Activated CD8-positive, alpha-beta T cell treated with anti-CD3 and anti-CD28 coated beads for 36 hours (primary cell): ENCODE results near the gene DIPK1A. TPM values are rescaled to one million over a fixed set of nuclear protein-coding genes. Genes with fewer than 3 reads are reported as not detected.

Experiments
- ATAC-seq: fragments of 200-7000 bp; cut with Tn5 transposase; one replicate; pipeline ENCODE4 v1.10.0; 2021; ENCODE audit warnings: mild to moderate bottlenecking, moderate library complexity
- CTCF ChIA-PET: fragments of 350-600 bp; sonication (Branson Sonifier 250); formaldehyde crosslinking; loops from one replicate; lab custom pipeline; 2021; ENCODE audit warnings: antibody characterized with exemption; lab: Charles Lee
- POLR2A ChIA-PET: fragments of 350-600 bp; sonication (Branson Sonifier 250); formaldehyde crosslinking; loops from one replicate; lab custom pipeline; 2021; ENCODE audit warnings: antibody characterized with exemption; lab: Charles Lee
- DNase-seq: peaks from one replicate; pipeline ENCODE4 v3.0.0-alpha.2; 2020
- H3K27ac Mint-ChIP-seq: one replicate; pipeline ENCODE4 v1.8.0; 2021; ENCODE audit warnings: mild to moderate bottlenecking, mixed read lengths
- H3K27me3 Mint-ChIP-seq: one replicate; pipeline ENCODE4 v1.8.0; 2021; ENCODE audit warnings: mixed read lengths
- H3K36me3 Mint-ChIP-seq: one replicate; pipeline ENCODE4 v1.8.0; 2021; ENCODE audit warnings: low read depth, mixed read lengths
- H3K4me1 Mint-ChIP-seq: one replicate; pipeline ENCODE4 v1.8.0; 2021; ENCODE audit warnings: low read depth, mixed read lengths
- H3K4me3 Mint-ChIP-seq: one replicate; pipeline ENCODE4 v1.8.0; 2021; ENCODE audit warnings: mild to moderate bottlenecking, moderate library complexity, mixed read lengths
- H3K9me3 Mint-ChIP-seq: one replicate; pipeline ENCODE4 v1.8.0; 2021; ENCODE audit warnings: mixed read lengths
- CTCF ChIP-seq: fragments of 200-600 bp; IDR thresholded peaks from one replicate; pipeline ENCODE4 v1.8.0; 2022; ENCODE audit warnings: antibody characterized with exemption, mild to moderate bottlenecking
- intact Hi-C: fragments of 100-400 bp; cut with micrococcal nuclease; formaldehyde crosslinking; loops from one replicate; pipeline ENCODE4 v1.10.0; 2022
- total RNA-seq, 2 experiments: library from RNA; stranded (reverse); gene quantifications; one replicate each; pipeline ENCODE4 v1.2.3, GENCODE V29; 2021

The DIPK1A gene
- total RNA-seq, 2 experiments from 2014 or later: 8.1 to 9.0 TPM

- H3K4me3 Mint-ChIP-seq: no peak overlapping the region
- TF ChIP-seq CTCF: no peak
- DNase-seq (no peak), ATAC-seq (no peak)
- intact Hi-C loops: no loop called here
- ChIA-PET CTCF (interaction anchor here (1.4 to 1.5 kb wide), 2 partner anchors 17 to 62 kb away, joined by 4 read pairs; no protein-coding TSS in a partner anchor), POLR2A (interaction anchor here (1.4 kb wide), 1 partner anchor 37 kb away, joined by 3 read pairs; no protein-coding TSS in a partner anchor)
- H3K36me3 Mint-ChIP-seq: peaks cover 28% of the 10 kb centered on the region
- H3K4me1 Mint-ChIP-seq: peaks cover 13% of the 10 kb centered on the region
- H3K27ac Mint-ChIP-seq: no peak overlapping the region
- H3K27me3 Mint-ChIP-seq: no peaks in the 10 kb centered on the region
- peaks cover 2% of the 10 kb centered on the region for H3K9me3 Mint-ChIP-seq
Measured at GRCh38 chr1:92921031-92922023, 39.9 kb downstream of the DIPK1A start.

DNA sequence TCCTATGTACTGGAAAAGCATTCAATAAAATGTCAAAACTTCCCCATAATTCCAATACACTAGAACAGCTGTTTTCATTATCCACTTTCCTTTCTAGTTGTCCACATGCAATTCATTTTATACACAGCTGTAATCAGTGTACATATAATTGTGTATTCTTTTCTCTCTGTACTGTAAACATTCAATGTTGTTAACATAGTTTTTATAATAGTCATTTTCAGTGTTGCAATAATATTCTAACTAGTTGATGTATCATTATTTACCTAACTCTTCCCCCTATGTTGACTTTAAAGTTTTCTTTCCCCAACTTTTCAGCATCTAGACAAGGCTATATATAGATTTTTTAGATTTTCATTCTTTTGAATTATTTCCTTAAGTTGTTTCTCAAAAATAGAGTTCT lies 44.4 kb downstream of the DIPK1A start:
- no peak for ATAC-seq
- intact Hi-C loops: no loop called here

GRCh38 chr1:92915547-92915946 lies 45.7 kb downstream of the DIPK1A start:
- no peak overlapping the region for H3K27ac Mint-ChIP-seq
- H3K4me1 Mint-ChIP-seq: peaks cover 15% of the 10 kb centered on the region
- no peak for TF ChIP-seq CTCF
- ChIA-PET CTCF (no interaction called here), POLR2A (no interaction called here)
- H3K27me3 Mint-ChIP-seq: no peaks in the 10 kb centered on the region
- no peak for DNase-seq
- peaks cover 2% of the 10 kb centered on the region for H3K9me3 Mint-ChIP-seq
- no peak for ATAC-seq
- intact Hi-C loops: no loop called here
- peaks cover 18% of the 10 kb centered on the region for H3K36me3 Mint-ChIP-seq
- H3K4me3 Mint-ChIP-seq: no peak overlapping the region

More for the DNA sequence above, 44.4 kb downstream of the DIPK1A start:
- H3K9me3 Mint-ChIP-seq: peaks cover 2% of the 10 kb centered on the region
- ChIA-PET POLR2A (no interaction called here), CTCF (no interaction called here)
- H3K36me3 Mint-ChIP-seq: peaks cover 27% of the 10 kb centered on the region
- no peaks in the 10 kb centered on the region for H3K27me3 Mint-ChIP-seq
- H3K27ac Mint-ChIP-seq: no peak overlapping the region
- DNase-seq: no peak
- no peak overlapping the region for H3K4me3 Mint-ChIP-seq
- TF ChIP-seq CTCF: no peak
- peaks cover 12% of the 10 kb centered on the region for H3K4me1 Mint-ChIP-seq

- no peak for ATAC-seq
- no peak for TF ChIP-seq CTCF
- no peak for DNase-seq
- H3K27ac Mint-ChIP-seq: no peak overlapping the region
- H3K9me3 Mint-ChIP-seq: no peaks in the 10 kb centered on the region
- ChIA-PET POLR2A (interaction anchor here (1.2 to 1.3 kb wide), 2 partner anchors 48 to 165 kb away, joined by 3 read pairs; partner anchors contain the start of genes DIPK1A and MTF2), CTCF (interaction anchor here (0.7 to 2.1 kb wide), 7 partner anchors 11 to 81 kb away, joined by 3 to 14 read pairs (median 3); no protein-coding TSS in a partner anchor)
- H3K4me3 Mint-ChIP-seq: no peak overlapping the region
- peaks cover 13% of the 10 kb centered on the region for H3K36me3 Mint-ChIP-seq
- H3K4me1 Mint-ChIP-seq: peaks cover 20% of the 10 kb centered on the region
- H3K27me3 Mint-ChIP-seq: no peaks in the 10 kb centered on the region
- intact Hi-C loops: no loop called here
Measured at GRCh38 chr1:92913093-92913819, 48.0 kb downstream of the DIPK1A start.
